Stimulated activated naive B cell treated with anti-CD40 and anti-IgM and Interleukin-4, amounts not matched to agents 10 μg/mL and 1 μg/mL and 100 μg/mL, for 72 hours (primary cell): ENCODE measurements around the gene CDK5RAP2.
A peak's percentile ranks its signal among the peaks of the same experiment; 100 is the strongest.

ENCODE experiments used
- ATAC-seq, 2 donors: fragments of 150-1000 bp; cut with Tn5 transposase; replicated peaks; 2 replicates each; pipeline ENCODE4 v1.10.0; 2021; ENCODE audit warnings: moderate library complexity in 1 of 2
- DNase-seq: peaks from one replicate; pipeline ENCODE4 v3.0.0; 2021
- H3K27ac Mint-ChIP-seq: one replicate; pipeline ENCODE4 v1.8.0; 2022; ENCODE audit warnings: mild to moderate bottlenecking, mixed read lengths
- H3K27me3 Mint-ChIP-seq, 2 donors: one replicate each; pipeline ENCODE4 v1.8.0; 2022; ENCODE audit warnings: mixed read lengths in 2 of 2
- H3K36me3 Mint-ChIP-seq, 2 donors: one replicate each; pipeline ENCODE4 v1.8.0; 2022; ENCODE audit warnings: mixed read lengths in 2 of 2, mild to moderate bottlenecking in 1 of 2
- H3K4me1 Mint-ChIP-seq, 2 donors: one replicate each; pipeline ENCODE4 v1.8.0; 2022; ENCODE audit warnings: mixed read lengths in 2 of 2, mild to moderate bottlenecking in 1 of 2
- H3K4me3 Mint-ChIP-seq, 2 donors: one replicate each; pipeline ENCODE4 v1.8.0; 2022; ENCODE audit warnings: mild to moderate bottlenecking in 2 of 2, mixed read lengths in 2 of 2, moderate library complexity in 1 of 2
- H3K9me3 Mint-ChIP-seq, 2 donors: one replicate each; pipeline ENCODE4 v1.8.0; 2022; ENCODE audit warnings: mixed read lengths in 2 of 2, mild to moderate bottlenecking in 1 of 2

Gene CDK5RAP2

DNA sequence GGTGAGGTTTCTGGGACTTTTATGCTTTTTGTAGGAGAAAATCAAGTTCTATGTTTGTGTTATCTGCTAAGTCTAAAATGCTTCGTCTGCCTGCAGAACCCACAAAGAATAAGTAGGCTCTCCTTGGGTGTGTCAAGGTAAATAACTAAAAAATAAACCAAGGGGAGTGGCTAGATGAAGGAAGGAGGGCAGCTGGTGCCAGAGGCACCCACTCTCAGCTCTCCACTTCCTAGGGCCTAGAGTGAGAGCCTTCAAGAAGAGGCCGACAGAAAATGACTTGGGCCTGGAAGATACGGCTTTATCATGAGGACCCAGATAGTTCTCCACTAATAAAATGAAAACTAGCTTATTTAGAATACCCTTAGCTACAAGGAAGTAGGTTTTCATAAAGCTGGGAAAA is 147.4 kb downstream of the CDK5RAP2 start:
- Mint-ChIP-seq H3K4me3 (no peak overlapping the region), H3K9me3 (no peaks in the 10 kb centered on the region), H3K36me3 (peaks cover 21 to 35% of the 10 kb centered on the region in 2 donors), H3K4me1 (peaks cover 5 to 12% of the 10 kb centered on the region in 2 donors), H3K27ac (no peak overlapping the region), H3K27me3 (no peaks in the 10 kb centered on the region)
- ATAC-seq (no peak), DNase-seq (no peak)

DNA sequence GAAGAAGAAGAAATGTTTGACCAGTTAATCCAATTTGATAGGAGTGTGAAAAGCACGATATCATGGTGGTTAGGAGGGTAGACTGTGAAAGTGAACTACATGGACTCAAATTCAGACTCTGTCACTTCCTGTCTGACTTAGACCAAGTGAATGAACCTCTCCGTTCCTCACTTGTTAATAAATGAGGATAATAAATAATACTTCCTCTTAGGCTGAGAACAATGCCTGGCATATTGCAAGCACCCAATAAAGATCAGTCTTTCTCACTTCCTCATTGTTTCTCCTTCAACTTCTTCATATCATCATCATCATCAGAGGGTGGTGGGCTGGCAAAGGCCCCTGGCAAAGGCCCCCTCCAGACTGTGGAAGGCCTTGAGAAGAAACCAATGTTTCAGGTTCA is 148.7 kb downstream of the CDK5RAP2 start:
- DNase-seq (no peak), ATAC-seq (peak; percentile 38 to 64)
- H3K4me3 Mint-ChIP-seq: no peak overlapping the region
- no peaks in the 10 kb centered on the region for H3K9me3 Mint-ChIP-seq
- H3K36me3 Mint-ChIP-seq: peaks cover 21 to 34% of the 10 kb centered on the region in 2 donors
- peak overlapping the region; percentile 84 for H3K27ac Mint-ChIP-seq
- no peaks in the 10 kb centered on the region for H3K27me3 Mint-ChIP-seq
- peaks cover 5 to 12% of the 10 kb centered on the region in 2 donors for H3K4me1 Mint-ChIP-seq

GRCh38 chr9:120424248-120424647 is 155.7 kb downstream of the CDK5RAP2 start:
- no peaks in the 10 kb centered on the region for H3K9me3 Mint-ChIP-seq
- peaks cover 0 to 5% of the 10 kb centered on the region in 2 donors for H3K4me1 Mint-ChIP-seq
- no peak for ATAC-seq
- no peak for DNase-seq
- H3K4me3 Mint-ChIP-seq: no peak overlapping the region
- H3K27ac Mint-ChIP-seq: no peak overlapping the region
- no peaks in the 10 kb centered on the region for H3K27me3 Mint-ChIP-seq
- peaks cover 44 to 45% of the 10 kb centered on the region in 2 donors for H3K36me3 Mint-ChIP-seq

GRCh38 chr9:120423812-120424211 is 156.2 kb downstream of the CDK5RAP2 start:
- H3K4me3 Mint-ChIP-seq: no peak overlapping the region
- H3K4me1 Mint-ChIP-seq: peaks cover 0 to 5% of the 10 kb centered on the region in 2 donors
- DNase-seq (no peak), ATAC-seq (no peak)
- no peak overlapping the region for H3K27ac Mint-ChIP-seq
- peaks cover 45 to 48% of the 10 kb centered on the region in 2 donors for H3K36me3 Mint-ChIP-seq
- no peaks in the 10 kb centered on the region for H3K27me3 Mint-ChIP-seq
- no peaks in the 10 kb centered on the region for H3K9me3 Mint-ChIP-seq

DNA sequence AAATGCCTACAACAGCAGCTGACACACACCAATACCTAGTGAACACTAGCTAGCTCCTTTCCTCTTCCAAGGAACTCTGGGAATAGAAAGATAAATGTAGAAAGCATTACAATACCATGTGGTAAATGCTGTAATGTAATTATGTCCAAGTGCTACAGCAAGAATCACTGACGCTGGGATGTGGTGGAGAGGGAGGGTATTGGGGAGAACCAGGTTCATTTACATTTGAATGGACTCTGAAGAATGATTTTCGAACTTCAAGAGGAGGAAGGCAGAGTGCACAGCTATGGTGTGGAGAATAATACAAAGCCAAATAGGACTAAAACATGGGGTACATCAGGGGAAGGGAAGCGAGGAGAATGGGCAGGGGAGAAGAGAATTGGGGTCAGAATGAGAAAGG is 158.0 kb downstream of the CDK5RAP2 start:
- peaks cover 0 to 5% of the 10 kb centered on the region in 2 donors for H3K4me1 Mint-ChIP-seq
- no peak overlapping the region for H3K4me3 Mint-ChIP-seq
- no peaks in the 10 kb centered on the region for H3K27me3 Mint-ChIP-seq
- H3K9me3 Mint-ChIP-seq: no peaks in the 10 kb centered on the region
- no peak overlapping the region for H3K27ac Mint-ChIP-seq
- ATAC-seq (no peak), DNase-seq (no peak)
- peaks cover 50 to 58% of the 10 kb centered on the region in 2 donors for H3K36me3 Mint-ChIP-seq

DNA sequence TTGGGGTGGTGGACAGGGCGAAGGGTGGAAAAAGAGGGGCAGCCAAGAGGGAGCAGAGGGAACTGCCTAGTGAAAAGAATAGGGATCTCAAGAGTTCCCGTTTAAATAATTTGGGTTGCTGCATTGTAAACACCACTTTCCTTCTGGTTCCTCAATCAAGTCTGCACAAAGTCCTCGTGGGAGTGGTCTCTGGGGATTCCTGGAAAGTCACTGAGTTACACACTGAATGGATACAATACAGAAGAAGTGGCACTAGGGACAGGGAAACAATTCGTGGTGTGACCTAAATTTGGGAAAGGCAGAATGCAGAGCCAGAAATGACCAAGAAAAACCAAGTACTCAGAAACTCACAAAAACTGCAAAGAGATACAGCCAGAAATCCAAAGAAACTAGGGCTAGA is 161.7 kb downstream of the CDK5RAP2 start:
- H3K4me1 Mint-ChIP-seq: no peaks in the 10 kb centered on the region
- H3K27me3 Mint-ChIP-seq: no peaks in the 10 kb centered on the region
- DNase-seq (no peak), ATAC-seq (no peak)
- H3K36me3 Mint-ChIP-seq: peaks cover 40 to 57% of the 10 kb centered on the region in 2 donors
- no peak overlapping the region for H3K4me3 Mint-ChIP-seq
- no peak overlapping the region for H3K27ac Mint-ChIP-seq
- no peaks in the 10 kb centered on the region for H3K9me3 Mint-ChIP-seq

GRCh38 chr9:120416781-120417427 is 163.1 kb downstream of the CDK5RAP2 start:
- Mint-ChIP-seq H3K27ac (no peak overlapping the region), H3K36me3 (peaks cover 41 to 61% of the 10 kb centered on the region in 2 donors), H3K9me3 (no peaks in the 10 kb centered on the region), H3K27me3 (no peaks in the 10 kb centered on the region), H3K4me1 (no peaks in the 10 kb centered on the region), H3K4me3 (no peak overlapping the region)
- ATAC-seq (no peak), DNase-seq (no peak)

DNA sequence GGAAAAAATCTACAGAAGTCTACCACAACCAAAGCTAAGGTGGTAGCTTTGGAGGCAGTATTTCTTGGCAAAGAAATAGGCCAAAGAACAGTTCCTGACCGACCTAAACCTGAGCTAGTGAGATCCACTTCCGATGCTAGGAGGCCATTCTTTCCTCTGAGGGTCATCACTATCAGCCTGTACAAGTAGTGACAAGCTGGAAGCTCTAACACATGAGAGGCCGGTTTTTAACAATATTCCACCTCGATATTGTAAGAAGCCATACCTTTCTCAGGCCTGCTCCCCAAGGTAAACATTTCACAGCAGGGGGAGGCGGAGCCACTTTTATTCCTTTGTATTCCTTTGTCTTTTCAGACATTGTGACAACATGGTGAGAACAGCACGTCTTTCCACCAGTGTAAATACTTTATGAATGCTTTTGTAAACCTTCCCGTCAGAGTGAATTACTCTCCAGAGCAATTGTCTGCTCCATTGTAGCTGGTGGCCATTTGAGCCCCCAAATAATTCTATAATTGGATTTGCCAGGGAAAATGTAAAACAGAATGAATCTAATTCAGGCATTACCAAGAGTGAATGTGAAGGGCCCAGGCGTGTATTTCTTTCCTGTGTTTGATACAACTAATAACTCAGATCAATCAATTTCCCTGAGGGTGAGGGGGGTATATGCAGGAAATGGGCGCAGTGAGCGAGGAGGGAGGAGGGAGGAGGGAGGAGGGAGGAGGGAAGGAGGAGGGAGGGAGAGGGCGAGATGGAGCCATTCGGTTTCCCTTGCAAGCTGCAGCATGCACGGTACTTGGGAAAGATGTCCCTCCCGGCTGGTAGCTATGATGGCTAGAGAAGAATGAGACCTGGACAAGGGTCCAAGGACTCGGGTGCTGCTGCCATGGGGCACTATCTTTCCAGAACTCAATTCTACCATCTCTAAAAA is 166.6 kb downstream of the CDK5RAP2 start:
- H3K36me3 Mint-ChIP-seq: peaks cover 41 to 66% of the 10 kb centered on the region in 2 donors
- H3K27ac Mint-ChIP-seq: no peak overlapping the region
- H3K9me3 Mint-ChIP-seq: no peaks in the 10 kb centered on the region
- no peak overlapping the region for H3K4me3 Mint-ChIP-seq
- DNase-seq (no peak), ATAC-seq (no peak)
- no peaks in the 10 kb centered on the region for H3K27me3 Mint-ChIP-seq
- H3K4me1 Mint-ChIP-seq: no peaks in the 10 kb centered on the region

GRCh38 chr9:120412425-120412951 is 167.5 kb downstream of the CDK5RAP2 start:
- no peaks in the 10 kb centered on the region for H3K4me1 Mint-ChIP-seq
- no peak overlapping the region for H3K27ac Mint-ChIP-seq
- H3K36me3 Mint-ChIP-seq: peaks cover 36 to 65% of the 10 kb centered on the region in 2 donors
- ATAC-seq: no peak
- H3K4me3 Mint-ChIP-seq: no peak overlapping the region
- no peak for DNase-seq
- no peaks in the 10 kb centered on the region for H3K9me3 Mint-ChIP-seq
- no peaks in the 10 kb centered on the region for H3K27me3 Mint-ChIP-seq

DNA sequence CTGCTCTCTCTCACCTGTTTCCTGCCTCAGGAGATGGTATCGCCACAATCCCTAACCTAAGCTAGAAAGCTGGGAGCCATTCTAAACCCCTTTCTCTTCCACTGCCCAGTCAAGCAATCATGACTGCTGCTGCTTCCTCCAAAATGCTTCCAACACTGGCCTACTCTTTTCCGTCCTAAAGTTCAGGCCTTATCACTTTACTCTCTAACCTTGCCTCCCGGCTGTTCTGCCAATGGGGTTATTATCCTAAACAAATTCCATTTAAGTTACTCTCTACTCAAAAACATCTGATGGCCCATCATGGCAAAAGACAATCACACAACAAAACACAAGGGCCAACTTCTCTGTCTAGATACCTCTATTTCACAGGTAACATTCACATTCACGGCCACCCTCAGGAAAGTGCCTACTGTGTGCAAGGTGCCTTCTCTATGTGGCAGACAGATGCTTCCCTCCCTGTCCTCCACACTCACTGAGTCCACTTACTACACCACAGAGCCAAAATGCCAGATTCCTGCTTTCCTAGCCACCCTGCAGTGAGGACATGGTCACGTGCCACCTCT is 168.0 kb downstream of the CDK5RAP2 start:
- Mint-ChIP-seq H3K9me3 (no peaks in the 10 kb centered on the region), H3K27me3 (no peaks in the 10 kb centered on the region), H3K36me3 (peaks cover 36 to 65% of the 10 kb centered on the region in 2 donors), H3K4me1 (no peaks in the 10 kb centered on the region), H3K4me3 (no peak overlapping the region), H3K27ac (no peak overlapping the region)
- no peak for DNase-seq
- ATAC-seq: no peak

DNA sequence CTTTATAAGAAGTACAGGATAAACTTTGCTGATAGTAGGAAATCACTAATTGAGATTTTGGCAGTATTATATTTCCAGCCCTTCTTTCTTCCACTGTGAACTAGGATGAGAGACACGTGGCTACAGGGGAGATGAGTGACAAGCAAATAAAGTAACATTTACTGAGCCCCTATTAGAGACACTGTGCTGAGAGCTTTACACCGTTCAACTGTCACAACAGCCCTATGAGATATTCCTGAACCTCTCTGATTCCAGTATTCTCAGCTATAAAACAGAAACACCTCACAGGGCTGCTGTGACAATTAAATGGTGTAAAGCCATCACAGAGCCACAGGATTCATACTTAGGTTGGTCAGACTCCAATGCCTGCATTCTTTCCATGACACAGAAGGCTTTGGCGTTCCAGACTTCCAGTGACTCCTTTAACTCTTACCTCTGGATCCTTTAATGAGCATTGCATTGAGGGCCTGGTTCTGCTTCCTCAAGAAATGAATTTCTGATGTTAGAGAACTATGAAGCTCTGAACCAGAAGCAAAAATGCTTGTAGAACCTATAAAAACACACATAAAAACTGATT is 169.0 kb downstream of the CDK5RAP2 start:
- H3K27ac Mint-ChIP-seq: no peak overlapping the region
- no peak for DNase-seq

GRCh38 chr9:120408680-120409258 is 171.2 kb downstream of the CDK5RAP2 start:
- H3K4me3 Mint-ChIP-seq: no peak overlapping the region
- no peak overlapping the region for H3K27ac Mint-ChIP-seq
- no peaks in the 10 kb centered on the region for H3K4me1 Mint-ChIP-seq
- peaks cover 41 to 67% of the 10 kb centered on the region in 2 donors for H3K36me3 Mint-ChIP-seq
- H3K27me3 Mint-ChIP-seq: no peaks in the 10 kb centered on the region
- H3K9me3 Mint-ChIP-seq: no peaks in the 10 kb centered on the region
- ATAC-seq (no peak), DNase-seq (no peak)

More for the DNA sequence above, 169.0 kb downstream of the CDK5RAP2 start:
- Mint-ChIP-seq H3K36me3 (peaks cover 36 to 63% of the 10 kb centered on the region in 2 donors), H3K4me3 (no peak overlapping the region), H3K4me1 (no peaks in the 10 kb centered on the region), H3K27me3 (no peaks in the 10 kb centered on the region), H3K9me3 (no peaks in the 10 kb centered on the region)
- no peak for ATAC-seq

GRCh38 chr9:120405860-120406259 is 174.1 kb downstream of the CDK5RAP2 start:
- peaks cover 48 to 68% of the 10 kb centered on the region in 2 donors for H3K36me3 Mint-ChIP-seq
- no peaks in the 10 kb centered on the region for H3K9me3 Mint-ChIP-seq
- ATAC-seq: no peak
- H3K4me3 Mint-ChIP-seq: no peak overlapping the region
- peaks cover 0 to 2% of the 10 kb centered on the region in 2 donors for H3K4me1 Mint-ChIP-seq
- H3K27ac Mint-ChIP-seq: no peak overlapping the region
- H3K27me3 Mint-ChIP-seq: no peaks in the 10 kb centered on the region
- no peak for DNase-seq

GRCh38 chr9:120405134-120405533 is 174.8 kb downstream of the CDK5RAP2 start:
- DNase-seq (no peak), ATAC-seq (no peak)
- H3K4me1 Mint-ChIP-seq: peaks cover 0 to 2% of the 10 kb centered on the region in 2 donors
- H3K9me3 Mint-ChIP-seq: no peaks in the 10 kb centered on the region
- no peak overlapping the region for H3K27ac Mint-ChIP-seq
- peaks cover 45 to 65% of the 10 kb centered on the region in 2 donors for H3K36me3 Mint-ChIP-seq
- no peaks in the 10 kb centered on the region for H3K27me3 Mint-ChIP-seq
- H3K4me3 Mint-ChIP-seq: no peak overlapping the region
